Left hindlimb (tissue), 1 donor: ENCODE data around the gene CISTR.

ENCODE experiments used
- DNase-seq: peaks from one replicate; pipeline ENCODE4 v3.0.0-alpha.2; 2018

Gene CISTR

GRCh38 chr12:53713516-53713915 lies 38.3 kb downstream of the CISTR start:
- no peak for DNase-seq

GRCh38 chr12:53712059-53712643 lies 39.6 kb downstream of the CISTR start:
- DNase-seq: no peak

GRCh38 chr12:53710091-53710490 lies 41.7 kb downstream of the CISTR start:
- DNase-seq: no peak

- no peak for DNase-seq
Measured at GRCh38 chr12:53709671-53710070, 42.1 kb downstream of the CISTR start.

GRCh38 chr12:53706080-53706479 lies 45.7 kb downstream of the CISTR start:
- no peak for DNase-seq

GRCh38 chr12:53703756-53704155 lies 48.0 kb downstream of the CISTR start:
- no peak for DNase-seq

DNA sequence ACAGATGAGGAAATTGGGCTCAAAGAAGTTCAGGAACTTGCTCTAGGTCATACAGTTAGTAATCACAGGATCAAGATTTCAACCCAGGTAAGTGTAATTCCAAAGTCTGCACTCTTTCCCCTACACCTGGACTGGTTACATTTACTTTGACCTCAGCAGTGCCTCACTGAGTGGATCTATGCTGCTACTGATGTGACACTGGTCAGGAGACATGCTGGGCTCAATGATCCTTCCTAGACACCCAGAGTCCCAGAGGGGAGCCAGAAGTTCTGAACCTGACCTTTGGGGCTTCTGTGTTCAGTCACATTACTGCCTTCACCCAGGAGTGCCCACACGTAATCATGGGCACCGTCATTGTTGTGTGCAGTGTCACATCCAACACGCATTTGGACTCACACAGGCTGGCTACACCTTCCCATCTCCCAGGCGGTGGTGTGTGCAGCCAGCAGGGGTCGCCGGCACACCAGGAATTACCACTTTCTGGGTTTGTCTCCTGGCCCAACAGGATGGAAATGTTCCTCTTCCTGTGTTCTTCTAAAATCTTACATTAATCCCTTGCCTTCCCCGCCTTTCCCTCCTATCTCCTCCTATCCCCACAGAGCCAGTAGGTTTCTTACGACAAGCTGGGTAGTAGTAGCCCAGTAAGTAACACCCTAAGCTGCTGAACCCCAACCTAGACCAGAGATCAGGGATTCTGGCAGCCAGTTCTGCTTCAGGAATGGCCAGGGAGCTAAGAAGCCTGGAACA lies 50.1 kb downstream of the CISTR start:
- peak; percentile 88 for DNase-seq

DNA sequence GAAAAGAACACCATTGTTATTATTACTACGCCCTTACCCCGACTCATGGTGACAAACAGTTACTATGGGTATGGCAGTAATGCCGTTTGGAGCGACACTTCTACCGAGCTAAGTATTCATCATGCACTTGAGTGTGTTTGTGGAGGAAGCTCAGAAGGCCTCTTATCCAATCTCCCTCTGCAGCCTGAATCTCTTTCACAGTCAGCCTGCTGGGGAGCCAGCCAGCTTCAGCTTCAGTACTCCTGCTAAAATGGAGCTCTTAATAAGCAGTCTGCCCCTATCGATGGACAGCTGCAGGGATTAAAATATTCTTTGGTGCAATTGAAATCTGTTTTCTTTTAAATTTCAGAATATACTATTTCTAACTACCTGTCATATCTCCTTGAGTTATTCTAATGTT lies 51.2 kb downstream of the CISTR start:
- DNase-seq: no peak

- no peak for DNase-seq
Measured at GRCh38 chr12:53699678-53700025, 52.1 kb downstream of the CISTR start.

DNA sequence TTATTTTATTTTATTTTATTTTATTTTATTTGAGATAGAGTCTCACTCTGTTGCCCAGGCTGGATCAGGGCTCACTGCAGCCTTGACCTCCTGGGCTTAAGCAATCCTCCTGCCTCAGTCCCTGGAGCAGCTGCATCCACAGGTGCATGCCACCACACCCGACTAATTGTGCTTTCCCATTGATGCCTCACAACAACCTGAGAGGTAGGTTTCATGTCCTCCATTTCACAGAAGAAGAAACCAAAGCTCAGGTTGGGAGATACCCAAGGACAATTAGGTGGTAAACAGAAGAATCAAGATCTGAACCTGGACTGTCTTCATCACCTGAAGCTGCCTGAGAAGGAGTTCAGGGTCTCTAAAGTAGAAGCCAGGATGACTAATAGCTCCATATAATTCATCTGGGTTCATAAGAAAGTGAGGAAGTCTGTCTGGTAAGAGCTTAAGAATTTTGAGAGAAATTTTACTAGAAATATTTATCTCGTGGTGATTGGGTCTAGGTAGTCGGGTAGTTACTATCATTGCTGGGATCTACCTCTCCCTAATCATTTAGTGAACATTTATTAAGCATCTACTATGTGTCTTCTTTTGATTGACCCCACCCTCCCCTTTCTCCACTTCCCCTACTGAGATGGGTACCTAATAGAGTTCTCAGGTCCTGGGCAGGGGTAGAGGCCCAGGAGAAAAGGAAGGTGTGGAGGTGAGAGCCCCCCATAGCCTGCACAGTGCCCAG lies 52.7 kb downstream of the CISTR start:
- DNase-seq: no peak

GRCh38 chr12:53696655-53697331 lies 55.0 kb downstream of the CISTR start:
- no peak for DNase-seq
